Activated naive CD4-positive, alpha-beta T cell treated with anti-CD3 and anti-CD28 coated beads for 36 hours (primary cell): Measurements from ENCODE around the gene FOXJ3. TPM values are rescaled to one million over a fixed set of nuclear protein-coding genes. Genes with fewer than 3 reads are reported as not detected.
"Not testable (repeated sequence)": the region's sequence is repeated elsewhere in the genome, so short reads cannot be mapped to it uniquely, and the experiment has no call there.

Source experiments
- CTCF ChIA-PET: fragments of 350-600 bp; sonication (Branson Sonifier 250); formaldehyde crosslinking; loops from one replicate; lab custom pipeline; 2021; ENCODE audit warnings: antibody characterized with exemption; lab: Charles Lee
- DNase-seq: peaks from one replicate; pipeline ENCODE4 v3.0.0-alpha.2; 2020
- H3K27ac Mint-ChIP-seq: one replicate; pipeline ENCODE4 v1.8.0; 2021; ENCODE audit warnings: mild to moderate bottlenecking, mixed read lengths
- H3K27me3 Mint-ChIP-seq: one replicate; pipeline ENCODE4 v1.8.0; 2021; ENCODE audit warnings: low read depth, mixed read lengths
- H3K36me3 Mint-ChIP-seq: one replicate; pipeline ENCODE4 v1.8.0; 2021; ENCODE audit warnings: low read depth, mixed read lengths
- H3K4me1 Mint-ChIP-seq: one replicate; pipeline ENCODE4 v1.8.0; 2021; ENCODE audit warnings: low read depth, mixed read lengths
- H3K4me3 Mint-ChIP-seq: one replicate; pipeline ENCODE4 v1.8.0; 2021; ENCODE audit warnings: mild to moderate bottlenecking, moderate library complexity, mixed read lengths
- H3K9me3 Mint-ChIP-seq: one replicate; pipeline ENCODE4 v1.8.0; 2021; ENCODE audit warnings: mixed read lengths
- intact Hi-C: fragments of 100-400 bp; cut with micrococcal nuclease; formaldehyde crosslinking; loops from one replicate; pipeline ENCODE4 v1.15.1; 2023
- total RNA-seq, 2 experiments: library from RNA; stranded (reverse); gene quantifications; one replicate each; pipeline ENCODE4 v1.2.3, GENCODE V29; 2021

The FOXJ3 gene
- total RNA-seq, 2 experiments from 2014 or later = 35.6 to 37.2 TPM

GRCh38 chr1:42221456-42221855 lies 113.6 kb downstream of the FOXJ3 start:
- H3K4me1 Mint-ChIP-seq = peaks cover 19% of the 10 kb centered on the region
- peaks cover 7% of the 10 kb centered on the region for H3K9me3 Mint-ChIP-seq
- no peaks in the 10 kb centered on the region for H3K27me3 Mint-ChIP-seq
- intact Hi-C loops = no loop called here
- CTCF ChIA-PET = no interaction called here
- DNase-seq = no peak
- H3K36me3 Mint-ChIP-seq = peaks cover 34% of the 10 kb centered on the region
- no peak overlapping the region for H3K27ac Mint-ChIP-seq
- H3K4me3 Mint-ChIP-seq = no peak overlapping the region

- no peak overlapping the region for H3K27ac Mint-ChIP-seq
- no peak overlapping the region for H3K4me3 Mint-ChIP-seq
- CTCF ChIA-PET = no interaction called here
- no peak for DNase-seq
- H3K9me3 Mint-ChIP-seq = peaks cover 11% of the 10 kb centered on the region
- intact Hi-C loops = no loop called here
- peaks cover 19% of the 10 kb centered on the region for H3K4me1 Mint-ChIP-seq
- H3K27me3 Mint-ChIP-seq = no peaks in the 10 kb centered on the region
- peaks cover 36% of the 10 kb centered on the region for H3K36me3 Mint-ChIP-seq
Measured at GRCh38 chr1:42219627-42220026, 115.4 kb downstream of the FOXJ3 start.

- H3K9me3 Mint-ChIP-seq = peaks cover 23% of the 10 kb centered on the region
- no peak overlapping the region for H3K27ac Mint-ChIP-seq
- H3K4me1 Mint-ChIP-seq = peaks cover 20% of the 10 kb centered on the region
- CTCF ChIA-PET = no interaction called here
- no peak for DNase-seq
- intact Hi-C loops = no loop called here
- no peaks in the 10 kb centered on the region for H3K27me3 Mint-ChIP-seq
- peaks cover 50% of the 10 kb centered on the region for H3K36me3 Mint-ChIP-seq
- no peak overlapping the region for H3K4me3 Mint-ChIP-seq
Measured at GRCh38 chr1:42214447-42214871, 120.6 kb downstream of the FOXJ3 start.

DNA sequence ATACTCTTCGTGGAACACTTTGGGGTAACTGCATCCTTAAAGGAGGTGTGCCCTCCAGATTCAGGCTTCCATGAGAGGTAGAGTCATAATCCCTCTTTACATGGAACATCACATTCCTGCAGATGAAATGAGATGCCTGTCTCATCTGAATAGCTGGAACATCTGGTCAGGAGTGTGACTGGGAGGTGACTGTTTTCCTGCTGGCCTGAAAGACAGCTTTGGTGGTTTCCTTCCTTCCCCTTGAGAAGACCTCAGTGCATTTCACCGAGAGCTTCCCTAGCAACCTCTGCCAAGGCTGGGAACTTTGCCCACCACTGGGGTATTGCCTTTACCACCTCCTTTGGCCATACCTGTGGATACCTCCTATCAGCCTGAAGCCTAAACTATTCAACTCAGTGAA lies 123.8 kb downstream of the FOXJ3 start:
- Mint-ChIP-seq H3K27ac (no peak overlapping the region), H3K27me3 (no peaks in the 10 kb centered on the region), H3K36me3 (peaks cover 35% of the 10 kb centered on the region), H3K4me1 (peaks cover 18% of the 10 kb centered on the region), H3K4me3 (no peak overlapping the region), H3K9me3 (peaks cover 17% of the 10 kb centered on the region)
- no peak for DNase-seq
- CTCF ChIA-PET = interaction anchor here (2.3 kb wide), 1 partner anchor 38 kb away, joined by 5 read pairs; no protein-coding TSS in a partner anchor
- intact Hi-C loops = no loop called here

DNA sequence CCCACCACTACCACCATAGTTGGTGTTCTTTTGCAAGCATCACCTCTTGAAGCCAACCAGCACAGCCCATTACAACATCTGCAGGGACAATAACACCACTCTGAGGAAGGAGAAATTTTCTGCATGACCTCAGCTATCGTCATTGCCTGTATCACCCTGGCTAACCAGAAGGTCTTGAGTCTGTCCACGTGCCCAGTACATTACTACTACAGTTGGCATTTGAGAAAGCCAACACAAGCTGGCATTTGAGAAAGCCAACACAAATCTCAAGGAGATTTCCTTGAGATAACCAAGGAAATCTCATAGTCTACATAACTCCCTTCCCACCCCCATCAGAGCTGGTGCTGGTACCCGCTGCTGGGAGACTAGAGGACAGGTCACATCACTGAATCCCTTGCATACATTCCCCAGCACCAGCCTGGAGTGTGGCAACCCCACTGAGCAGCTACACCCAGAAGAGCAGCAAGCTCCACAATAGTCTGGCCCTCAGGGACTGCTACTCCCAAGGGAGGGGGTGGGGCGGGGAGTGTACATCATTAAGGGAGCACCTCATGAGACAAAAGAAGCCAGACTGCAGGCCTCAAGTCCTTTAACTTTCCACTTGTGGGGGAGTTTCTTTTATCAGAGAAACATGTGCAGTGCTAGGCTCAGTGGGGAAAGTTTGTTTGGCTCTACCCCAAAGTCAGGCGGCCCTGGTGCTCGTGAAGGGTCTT lies 124.5 kb downstream of the FOXJ3 start:
- Mint-ChIP-seq H3K27me3 (no peaks in the 10 kb centered on the region), H3K27ac (no peak overlapping the region), H3K4me3 (no peak overlapping the region), H3K36me3 (peaks cover 40% of the 10 kb centered on the region), H3K4me1 (peaks cover 18% of the 10 kb centered on the region), H3K9me3 (peaks cover 17% of the 10 kb centered on the region)
- intact Hi-C loops = no loop called here
- CTCF ChIA-PET = interaction anchor here (0.6 to 2.3 kb wide), 2 partner anchors 34 to 37 kb away, joined by 3 to 5 read pairs; no protein-coding TSS in a partner anchor
- DNase-seq = no peak

GRCh38 chr1:42209526-42210251 lies 125.3 kb downstream of the FOXJ3 start:
- Mint-ChIP-seq H3K4me1 (peaks cover 18% of the 10 kb centered on the region), H3K27ac (no peak overlapping the region), H3K27me3 (no peaks in the 10 kb centered on the region), H3K36me3 (peaks cover 42% of the 10 kb centered on the region), H3K9me3 (peaks cover 15% of the 10 kb centered on the region), H3K4me3 (no peak overlapping the region)
- intact Hi-C loops = no loop called here
- CTCF ChIA-PET = interaction anchor here (0.6 to 2.3 kb wide), 2 partner anchors 33 to 36 kb away, joined by 3 to 5 read pairs; no protein-coding TSS in a partner anchor
- DNase-seq = no peak

DNA sequence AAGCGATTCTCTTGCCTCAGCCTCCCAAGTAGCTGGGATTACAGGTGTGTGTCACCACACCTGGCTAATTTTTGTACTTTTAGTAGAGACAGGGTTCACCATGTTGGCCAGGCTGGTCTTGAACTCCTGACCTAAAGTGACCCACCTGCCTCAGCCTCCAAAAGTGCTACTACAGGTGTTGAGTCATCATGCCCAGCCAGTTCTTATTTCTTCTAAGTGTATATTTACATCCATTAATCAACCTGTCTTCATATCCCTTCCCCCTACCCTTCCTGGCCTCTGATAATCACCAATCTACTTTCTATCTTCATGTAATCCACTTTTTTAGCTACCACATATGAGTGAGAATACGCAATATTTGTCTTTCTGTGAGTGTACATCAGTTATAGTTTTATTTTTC lies 128.1 kb downstream of the FOXJ3 start:
- H3K4me1 Mint-ChIP-seq = peaks cover 12% of the 10 kb centered on the region
- CTCF ChIA-PET, intact Hi-C loops, H3K27me3 Mint-ChIP-seq, DNase-seq, H3K4me3 Mint-ChIP-seq, H3K27ac Mint-ChIP-seq: not testable (repeated sequence)
- H3K36me3 Mint-ChIP-seq = peaks cover 43% of the 10 kb centered on the region
- peaks cover 14% of the 10 kb centered on the region for H3K9me3 Mint-ChIP-seq

DNA sequence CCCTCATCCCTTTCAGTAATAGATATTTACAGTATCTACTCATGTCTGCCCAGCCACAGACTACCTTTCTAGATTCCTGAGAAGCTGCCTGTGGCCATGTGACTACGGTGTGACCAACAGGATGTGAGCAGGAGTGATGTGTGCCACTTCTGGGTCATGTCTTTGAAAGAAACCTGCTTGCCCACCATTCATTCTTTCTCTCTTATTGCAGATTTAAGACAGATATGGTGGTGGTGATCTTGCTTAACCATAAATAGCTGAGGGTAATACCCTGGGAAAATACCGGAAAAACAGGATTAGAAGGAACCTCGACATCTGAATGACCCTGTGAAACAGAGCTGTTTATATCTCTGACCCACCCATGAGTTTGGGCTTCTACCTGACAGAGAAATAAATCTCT lies 128.9 kb downstream of the FOXJ3 start:
- H3K9me3 Mint-ChIP-seq = peaks cover 16% of the 10 kb centered on the region
- no peak for DNase-seq
- H3K4me1 Mint-ChIP-seq = peaks cover 9% of the 10 kb centered on the region
- intact Hi-C loops = no loop called here
- H3K27ac Mint-ChIP-seq = no peak overlapping the region
- no peaks in the 10 kb centered on the region for H3K27me3 Mint-ChIP-seq
- H3K36me3 Mint-ChIP-seq = peaks cover 39% of the 10 kb centered on the region
- H3K4me3 Mint-ChIP-seq = no peak overlapping the region
- CTCF ChIA-PET = no interaction called here

DNA sequence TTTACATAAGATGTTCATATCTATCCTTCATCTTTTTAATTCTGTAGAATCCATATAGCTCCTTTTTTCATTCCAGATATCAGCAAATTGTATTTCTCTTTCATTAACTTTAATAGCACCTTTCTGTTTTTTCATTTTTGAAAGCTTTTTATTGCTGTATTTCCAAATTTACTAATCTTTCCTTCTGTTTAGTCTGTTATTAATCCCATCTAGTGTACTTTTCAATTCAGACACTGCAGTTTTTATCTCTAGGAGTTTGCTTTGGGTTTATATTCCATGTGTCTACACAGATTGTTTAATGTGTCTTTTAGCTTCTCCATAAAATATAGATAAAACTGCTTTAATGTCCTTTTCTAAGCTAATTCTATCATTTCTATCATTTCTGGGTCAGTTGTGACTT lies 133.0 kb downstream of the FOXJ3 start:
- H3K27ac Mint-ChIP-seq = no peak overlapping the region
- CTCF ChIA-PET = interaction anchor here (1.4 kb wide), 1 partner anchor 29 kb away, joined by 3 read pairs; no protein-coding TSS in a partner anchor
- DNase-seq = no peak
- no peaks in the 10 kb centered on the region for H3K4me1 Mint-ChIP-seq
- H3K36me3 Mint-ChIP-seq = peaks cover 47% of the 10 kb centered on the region
- H3K9me3 Mint-ChIP-seq = peaks cover 14% of the 10 kb centered on the region
- intact Hi-C loops = no loop called here
- no peaks in the 10 kb centered on the region for H3K27me3 Mint-ChIP-seq
- H3K4me3 Mint-ChIP-seq = no peak overlapping the region

DNA sequence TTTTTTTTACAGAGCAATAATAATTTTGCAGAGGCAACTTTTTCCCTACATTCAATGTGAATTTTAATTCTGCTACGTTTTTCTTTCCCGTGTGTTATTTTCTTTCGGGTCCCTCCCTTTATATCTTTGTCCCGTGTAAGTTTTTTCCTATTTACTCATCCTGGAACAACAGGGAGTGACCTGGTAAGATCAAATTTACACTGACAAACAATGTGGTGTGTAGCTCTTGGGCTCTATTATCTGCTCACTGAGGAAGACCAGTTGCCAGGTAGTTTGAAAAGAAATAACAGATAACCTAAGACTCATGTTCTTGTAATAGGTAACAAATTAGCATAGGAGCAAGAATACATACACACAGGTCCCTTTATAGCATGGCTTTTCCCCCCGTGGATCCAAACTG lies 136.8 kb downstream of the FOXJ3 start:
- intact Hi-C loops = no loop called here
- H3K27ac Mint-ChIP-seq = no peak overlapping the region
- no peak for DNase-seq
- no peaks in the 10 kb centered on the region for H3K27me3 Mint-ChIP-seq
- H3K4me3 Mint-ChIP-seq = no peak overlapping the region
- CTCF ChIA-PET = interaction anchor here (0.8 kb wide), 1 partner anchor 28 kb away, joined by 3 read pairs; no protein-coding TSS in a partner anchor
- no peaks in the 10 kb centered on the region for H3K4me1 Mint-ChIP-seq
- H3K36me3 Mint-ChIP-seq = peaks cover 26% of the 10 kb centered on the region
- H3K9me3 Mint-ChIP-seq = peaks cover 9% of the 10 kb centered on the region

DNA sequence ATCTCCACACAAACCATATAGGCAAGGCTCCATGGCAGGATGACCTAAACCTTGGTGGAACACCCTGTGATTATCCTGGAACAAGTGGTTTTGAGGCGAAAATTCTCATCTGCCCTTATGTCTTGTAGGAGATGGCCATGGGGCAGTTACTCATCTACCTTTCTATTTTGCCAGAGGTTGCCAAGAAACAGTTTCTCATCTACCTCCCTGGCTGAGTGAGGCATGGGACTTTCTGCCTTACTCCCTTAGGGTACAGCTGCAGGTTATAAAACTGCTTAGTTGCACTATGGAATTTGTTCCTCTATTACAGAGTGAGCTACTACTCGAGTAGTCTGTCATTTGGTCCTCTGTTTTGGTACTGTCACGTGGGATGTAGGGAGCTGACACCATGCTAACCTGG lies 139.2 kb downstream of the FOXJ3 start:
- Mint-ChIP-seq H3K4me3 (no peak overlapping the region), H3K27me3 (no peaks in the 10 kb centered on the region), H3K27ac (no peak overlapping the region), H3K4me1 (no peaks in the 10 kb centered on the region), H3K36me3 (peaks cover 15% of the 10 kb centered on the region), H3K9me3 (no peaks in the 10 kb centered on the region)
- intact Hi-C loops = no loop called here
- CTCF ChIA-PET = no interaction called here
- no peak for DNase-seq

DNA sequence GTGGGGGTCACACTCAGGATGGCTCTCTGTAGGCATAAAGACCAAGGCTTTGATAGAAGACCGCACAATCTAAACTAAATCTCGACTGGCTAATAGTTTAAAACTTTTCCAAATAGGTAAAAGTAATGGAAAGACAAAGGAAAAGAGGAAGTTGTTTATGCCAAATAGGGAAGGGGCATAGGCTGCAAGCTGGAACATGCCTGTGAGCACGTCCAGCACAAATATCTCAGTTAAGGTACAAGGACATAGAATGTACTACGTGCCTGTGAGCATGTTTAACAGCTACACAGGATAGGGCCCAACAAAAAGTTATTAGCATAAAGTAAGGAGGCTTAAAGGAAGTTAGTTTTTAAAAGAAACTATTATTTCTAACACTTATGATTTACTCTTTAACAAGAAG lies 142.9 kb downstream of the FOXJ3 start:
- intact Hi-C loops = no loop called here
- no peak overlapping the region for H3K27ac Mint-ChIP-seq
- H3K4me1 Mint-ChIP-seq = no peaks in the 10 kb centered on the region

More for the DNA sequence above, 142.9 kb downstream of the FOXJ3 start:
- no peaks in the 10 kb centered on the region for H3K9me3 Mint-ChIP-seq
- H3K4me3 Mint-ChIP-seq = no peak overlapping the region
- H3K36me3 Mint-ChIP-seq = peaks cover 8% of the 10 kb centered on the region
- CTCF ChIA-PET = interaction anchor here (0.8 kb wide), 1 partner anchor 20 kb away, joined by 4 read pairs; no protein-coding TSS in a partner anchor
- no peak for DNase-seq
- no peaks in the 10 kb centered on the region for H3K27me3 Mint-ChIP-seq
